SK-N-SH (cell line): Measurements from ENCODE around the gene UNC13D.

Experiments
- CTCF ChIP-seq: fragments of 200-600 bp; sonication (generic); IDR thresholded peaks from 2 replicates; pipeline ENCODE4 v1.6.1; 2017; ENCODE audit warnings: antibody characterized with exemption, mild to moderate bottlenecking, moderate library complexity
- IRF3 ChIP-seq: fragments of 150-350 bp; IDR thresholded peaks from 2 replicates; pipeline ENCODE4 v1.6.1; 2016; ENCODE audit warnings: mild to moderate bottlenecking, low read depth, low read length
- MAX ChIP-seq: IDR thresholded peaks from 2 replicates; pipeline ENCODE4 v1.4.0; 2012; ENCODE audit warnings: low read depth
- MXI1 ChIP-seq: IDR thresholded peaks from 2 replicates; pipeline ENCODE4 v1.6.1; 2012; ENCODE audit warnings: mild to moderate bottlenecking, low read depth, low read length, improper control_type of control experiment
- PBX3 ChIP-seq: IDR thresholded peaks from 2 replicates; pipeline ENCODE4; 2012
- POLR2AphosphoS5 ChIP-seq: IDR thresholded peaks from 2 replicates; pipeline ENCODE4 v1.6.1; 2012; ENCODE audit warnings: low read depth, low read length
- YY1 ChIP-seq: IDR thresholded peaks from 2 replicates; pipeline ENCODE4 v1.4.0; 2012; ENCODE audit warnings: low read depth, mild to moderate bottlenecking
- ZBTB33 ChIP-seq: IDR thresholded peaks from 2 replicates; pipeline ENCODE4 v1.4.0; 2012; ENCODE audit warnings: low read depth, borderline replicate concordance

- no peak for TF ChIP-seq CTCF
- peak; percentile 40; the same call in 1 of the 2 replicates for TF ChIP-seq MXI1
- no peak for TF ChIP-seq POLR2AphosphoS5
- no peak for TF ChIP-seq ZBTB33
- TF ChIP-seq PBX3 = no peak
- peak; percentile 89; the same call in 1 of the 2 replicates for TF ChIP-seq IRF3
- TF ChIP-seq YY1 = no peak
- TF ChIP-seq MAX = no peak
These were observed 64.0 kb downstream of the UNC13D start for GRCh38 chr17:75779987-75780889.
